IPS DF 6.9 (cell line): ENCODE results near the gene RASSF8.

Experiments used
- DNase-seq: peaks from one replicate; pipeline ENCODE4 v3.0.0-alpha.2; 2013; ENCODE audit warnings: low read depth, low spot score
- H3K27ac ChIP-seq: one replicate; pipeline ENCODE4 v1.5.1; 2013; ENCODE audit warnings: low read length, control low read depth
- H3K27me3 ChIP-seq: 2 replicates; pipeline ENCODE4 v1.6.1; 2013; ENCODE audit warnings: mild to moderate bottlenecking, low read length; ENCODE audit not compliant: control insufficient read depth, insufficient read depth
- H3K36me3 ChIP-seq: 2 replicates; pipeline ENCODE4 v1.6.1; 2013; ENCODE audit warnings: low read length; ENCODE audit not compliant: control insufficient read depth, insufficient read depth
- H3K4me1 ChIP-seq: 2 replicates; pipeline ENCODE4 v1.6.1; 2013; ENCODE audit warnings: low read length; ENCODE audit not compliant: control insufficient read depth, insufficient read depth
- H3K4me3 ChIP-seq: 2 replicates; pipeline ENCODE4 v1.5.1; 2013; ENCODE audit warnings: mild to moderate bottlenecking, low read length
- H3K9me3 ChIP-seq: 2 replicates; pipeline ENCODE4 v1.6.1; 2013; ENCODE audit warnings: low read length, inconsistent platforms; ENCODE audit not compliant: control insufficient read depth, insufficient read depth
- WGBS: extraction: QIAGEN DNeasy Blood & Tissue Kit; methylation state at CpG from one replicate; pipeline ENCODE4 v1.1.7; 2013; ENCODE audit warnings: mixed read lengths, missing lambda C conversion rate; ENCODE audit not compliant: insufficient read length, insufficient coverage; 5-methylcytosine and 5-hydroxymethylcytosine counted together

Gene RASSF8

DNA sequence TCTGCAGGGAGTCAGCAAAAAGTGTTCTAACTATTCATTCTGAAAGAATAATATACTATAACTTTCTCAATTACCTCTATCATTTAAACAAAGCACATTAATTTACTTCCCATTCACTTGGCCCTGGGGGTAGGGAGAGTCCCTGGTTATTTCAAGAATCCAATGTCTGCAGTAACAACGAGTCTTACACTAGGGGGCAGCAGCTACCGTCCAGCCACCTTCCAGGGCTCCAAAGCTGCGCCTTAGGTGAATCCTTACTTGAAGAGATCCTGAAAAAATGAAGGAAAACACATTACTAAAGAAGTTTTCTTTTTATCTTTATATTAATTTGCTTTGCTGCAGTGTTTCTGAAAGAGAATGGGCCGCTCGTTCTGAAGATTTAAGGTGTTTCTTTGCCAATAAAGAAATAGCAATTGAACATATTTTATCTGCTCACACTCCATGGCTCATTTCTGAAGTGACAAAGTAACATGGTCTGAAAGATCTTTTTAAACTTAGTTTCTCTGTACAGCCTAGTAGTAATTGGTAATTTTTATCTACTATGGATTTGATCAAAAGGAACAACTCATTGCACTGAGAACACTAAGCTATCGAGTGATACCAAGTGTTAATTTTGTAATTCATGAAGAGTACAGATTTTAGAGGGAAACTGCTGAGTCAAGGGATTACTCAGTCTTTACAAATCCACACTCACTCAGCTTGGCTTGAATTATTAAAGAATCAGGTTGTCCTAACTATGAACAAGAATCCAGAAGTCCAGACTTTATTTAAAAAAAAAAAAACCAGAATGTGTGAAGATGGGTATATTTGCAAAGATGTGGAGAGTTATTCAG lies 138.8 kb downstream of the RASSF8 start:
- Histone ChIP-seq H3K36me3 (no peaks in the 10 kb centered on the region), H3K27me3 (no peaks in the 10 kb centered on the region), H3K9me3 (no peaks in the 10 kb centered on the region), H3K4me3 (no peak overlapping the region), H3K4me1 (no peaks in the 10 kb centered on the region), H3K27ac (no peak overlapping the region)
- no CpG with 5 or more reads among the region's 6 CpGs for WGBS
- no peak for DNase-seq

DNA sequence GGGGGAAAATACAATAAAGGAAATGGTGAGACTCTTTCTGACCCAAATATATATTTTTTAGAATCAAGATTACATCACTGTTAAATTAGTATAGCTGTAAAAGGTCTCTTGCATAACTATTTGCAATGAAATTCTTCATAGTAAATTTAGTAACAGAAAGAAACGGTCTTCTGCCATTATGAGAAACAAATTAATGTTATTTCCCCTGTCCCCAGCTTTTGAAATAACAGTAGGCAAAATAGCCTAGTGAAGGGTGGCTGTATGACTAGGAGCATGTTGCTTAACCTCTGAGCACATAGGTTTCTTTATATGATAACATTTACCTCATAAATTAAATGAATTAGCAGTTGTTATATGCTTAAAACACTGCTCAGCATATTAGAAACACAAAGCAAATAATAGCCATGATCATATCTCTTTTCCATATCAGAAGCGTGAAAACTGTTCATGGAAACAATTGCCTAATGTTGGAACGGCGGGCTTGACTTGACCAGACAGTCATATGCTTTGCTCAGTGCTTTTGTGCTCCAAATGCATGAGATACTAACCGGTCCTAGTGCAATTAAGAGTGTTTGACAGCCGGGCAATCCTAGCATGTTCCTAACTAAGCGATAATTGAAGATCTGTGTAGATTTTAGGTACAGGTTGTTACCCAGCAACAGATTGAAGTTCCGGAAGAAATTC lies 142.3 kb downstream of the RASSF8 start:
- Histone ChIP-seq H3K27me3 (no peaks in the 10 kb centered on the region), H3K9me3 (no peaks in the 10 kb centered on the region), H3K36me3 (no peaks in the 10 kb centered on the region), H3K4me1 (no peaks in the 10 kb centered on the region), H3K4me3 (no peak overlapping the region), H3K27ac (no peak overlapping the region)
- whole genome bisulfite sequencing, result no CpG with 5 or more reads among the region's 8 CpGs
- no peak for DNase-seq

- no peaks in the 10 kb centered on the region for H3K4me1 ChIP-seq
- no peak for DNase-seq
- no peak overlapping the region for H3K27ac ChIP-seq
Measured at GRCh38 chr12:26101350-26101734, 142.9 kb downstream of the RASSF8 start.

GRCh38 chr12:26101763-26102162 lies 143.3 kb downstream of the RASSF8 start:
- Histone ChIP-seq H3K4me1 (no peaks in the 10 kb centered on the region), H3K27ac (no peak overlapping the region)

More at GRCh38 chr12:26101350-26101734, 142.9 kb downstream of the RASSF8 start:
- Histone ChIP-seq H3K36me3 (no peaks in the 10 kb centered on the region), H3K27me3 (no peaks in the 10 kb centered on the region), H3K4me3 (no peak overlapping the region), H3K9me3 (no peaks in the 10 kb centered on the region)
- no CpG with 5 or more reads among the region's 3 CpGs for WGBS

GRCh38 chr12:26102953-26103352 lies 144.5 kb downstream of the RASSF8 start:
- no peaks in the 10 kb centered on the region for H3K27me3 ChIP-seq
- no peaks in the 10 kb centered on the region for H3K36me3 ChIP-seq
- WGBS, result no CpG with 5 or more reads among the region's 5 CpGs

More at GRCh38 chr12:26101763-26102162, 143.3 kb downstream of the RASSF8 start:
- no CpG with 5 or more reads among the region's 4 CpGs for WGBS
- Histone ChIP-seq H3K9me3 (no peaks in the 10 kb centered on the region), H3K4me3 (no peak overlapping the region), H3K27me3 (no peaks in the 10 kb centered on the region), H3K36me3 (no peaks in the 10 kb centered on the region)
- DNase-seq, result no peak

DNA sequence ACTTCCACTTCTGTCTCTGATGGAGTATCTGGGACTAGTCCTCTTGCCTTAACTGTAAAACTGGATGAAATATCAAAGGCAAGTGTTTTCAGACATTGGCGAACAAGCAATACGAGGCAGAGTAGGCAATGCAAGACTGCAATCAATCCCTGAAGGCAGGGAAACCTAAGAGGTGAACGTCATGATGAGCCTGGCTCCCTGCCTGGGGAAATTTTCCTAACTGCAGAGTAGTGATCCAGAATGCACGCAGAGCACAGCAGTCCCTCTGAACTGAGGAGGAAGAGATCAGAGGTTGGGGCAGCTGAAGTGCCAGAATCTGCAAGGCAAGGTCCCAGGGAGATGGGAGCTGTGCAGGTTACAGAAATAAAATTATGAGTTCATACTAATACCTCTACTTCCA lies 147.9 kb downstream of the RASSF8 start:
- H3K9me3 ChIP-seq, result no peaks in the 10 kb centered on the region
- H3K27ac ChIP-seq, result no peak overlapping the region
- no peaks in the 10 kb centered on the region for H3K36me3 ChIP-seq
- WGBS, result no CpG with 5 or more reads among the region's 4 CpGs
- 0 out of 2 replicates have a peak, but pooled peaks cover 2% of the 10 kb centered on the region for H3K4me1 ChIP-seq
- H3K27me3 ChIP-seq, result no peaks in the 10 kb centered on the region
- H3K4me3 ChIP-seq, result no peak overlapping the region
- DNase-seq, result no peak

More at GRCh38 chr12:26102953-26103352, 144.5 kb downstream of the RASSF8 start:
- Histone ChIP-seq H3K4me3 (no peak overlapping the region), H3K27ac (no peak overlapping the region), H3K4me1 (no peaks in the 10 kb centered on the region), H3K9me3 (no peaks in the 10 kb centered on the region)
- DNase-seq, result no peak

DNA sequence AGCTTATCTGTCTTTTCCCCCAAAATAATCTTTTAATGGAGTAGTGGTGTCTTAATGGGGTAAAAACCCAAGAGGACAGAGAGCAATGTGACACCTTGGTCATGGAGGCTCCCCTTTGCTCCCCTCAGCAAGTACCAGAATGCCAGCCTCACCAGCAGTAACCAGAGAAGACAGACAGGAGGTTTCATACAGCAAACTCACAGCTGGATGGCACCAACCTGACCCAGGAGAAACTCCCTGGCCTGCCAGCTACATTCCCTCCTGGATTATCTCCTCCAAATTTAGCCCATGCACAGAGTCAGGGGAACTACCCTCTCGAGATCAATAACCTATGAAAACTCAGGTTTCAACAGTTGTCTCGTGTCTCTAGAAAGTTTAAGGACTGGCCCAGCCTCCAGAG lies 150.4 kb downstream of the RASSF8 start:
- Histone ChIP-seq H3K4me3 (no peak overlapping the region), H3K27me3 (no peaks in the 10 kb centered on the region), H3K9me3 (no peaks in the 10 kb centered on the region), H3K36me3 (no peaks in the 10 kb centered on the region), H3K27ac (no peak overlapping the region), H3K4me1 (peaks cover 3% of the 10 kb centered on the region; the same call in 1 of the 2 replicates)
- WGBS, result no CpG with 5 or more reads among the region's 2 CpGs
- no peak for DNase-seq

DNA sequence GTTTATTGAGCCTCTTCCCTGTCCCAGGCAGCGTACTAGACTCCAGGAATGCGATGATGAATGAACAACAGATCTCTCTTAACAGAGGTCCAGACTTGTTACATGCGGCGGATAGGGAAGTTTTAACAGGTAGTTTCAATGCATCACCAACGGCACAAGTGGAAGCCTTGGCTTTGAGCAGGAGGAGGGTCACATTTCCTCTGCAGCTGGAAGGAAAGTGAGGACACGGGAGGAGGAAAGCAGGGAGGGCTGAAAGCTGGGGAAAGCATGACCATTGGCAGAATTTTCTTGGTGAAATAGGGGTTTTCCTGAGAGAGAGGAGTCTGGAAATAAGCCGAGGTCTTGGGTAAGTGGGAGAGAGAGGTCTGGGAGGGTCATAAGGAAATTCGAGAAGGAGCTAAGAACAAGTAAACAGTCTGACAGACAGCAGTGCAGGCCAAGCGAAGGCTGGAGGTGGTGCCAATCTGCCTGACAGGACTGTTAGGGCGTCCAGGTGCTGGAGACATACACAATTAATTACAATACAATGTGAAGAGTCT lies 150.9 kb downstream of the RASSF8 start:
- WGBS, result no CpG with 5 or more reads among the region's 10 CpGs
- Histone ChIP-seq H3K36me3 (no peaks in the 10 kb centered on the region), H3K4me1 (peaks cover 3% of the 10 kb centered on the region; the same call in 1 of the 2 replicates), H3K27ac (no peak overlapping the region), H3K27me3 (no peaks in the 10 kb centered on the region), H3K4me3 (no peak overlapping the region), H3K9me3 (no peaks in the 10 kb centered on the region)
- no peak for DNase-seq

- DNase-seq, result no peak
- Histone ChIP-seq H3K36me3 (no peaks in the 10 kb centered on the region), H3K27ac (no peak overlapping the region), H3K9me3 (no peaks in the 10 kb centered on the region), H3K27me3 (peaks cover 4% of the 10 kb centered on the region), H3K4me1 (peaks cover 3% of the 10 kb centered on the region; the same call in 1 of the 2 replicates), H3K4me3 (no peak overlapping the region)
- no CpG with 5 or more reads among the region's 6 CpGs for WGBS
Measured at GRCh38 chr12:26112232-26112631, 153.8 kb downstream of the RASSF8 start.

DNA sequence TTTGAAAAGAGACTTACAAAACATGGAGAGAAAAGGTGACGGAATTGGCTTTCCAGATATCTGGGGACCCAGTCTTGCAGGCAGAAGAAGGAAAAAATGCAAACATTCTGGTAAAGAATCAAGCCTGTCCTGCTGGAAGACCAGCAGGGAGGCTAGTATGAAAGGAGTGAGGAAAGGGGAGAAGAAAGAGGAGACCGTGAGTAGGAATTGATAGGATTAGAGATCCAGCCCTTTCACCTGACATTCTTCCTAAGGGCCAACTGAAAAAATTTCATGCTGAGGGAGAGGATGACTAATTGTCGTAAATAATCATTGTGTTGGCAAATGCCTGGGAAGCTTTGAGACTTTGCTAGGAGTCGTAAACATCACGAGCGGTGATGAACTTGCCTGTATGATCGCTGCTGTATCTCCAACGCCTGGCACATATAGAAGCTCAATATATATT lies 154.2 kb downstream of the RASSF8 start:
- Histone ChIP-seq H3K4me3 (no peak overlapping the region), H3K9me3 (no peaks in the 10 kb centered on the region), H3K27me3 (peaks cover 4% of the 10 kb centered on the region), H3K36me3 (no peaks in the 10 kb centered on the region), H3K27ac (no peak overlapping the region), H3K4me1 (peaks cover 3% of the 10 kb centered on the region; the same call in 1 of the 2 replicates)
- WGBS, result no CpG with 5 or more reads among the region's 8 CpGs
- DNase-seq, result no peak
